ENCODE measurements around the gene ANKRD11. TPM values are rescaled to one million over a fixed set of nuclear protein-coding genes. Genes with fewer than 3 reads are reported as not detected.

ANKRD11 gene
- total and polyA plus RNA-seq, 2 donors (not counting 3 experiments of a cell fraction or from before 2014, with no cell fraction given), result 55.8 to 191 TPM

- H3K9me1 ChIP-seq (replicated peaks; ENCODE audit: control insufficient read depth, extremely low read depth, insufficient read depth, low read length), result no peaks in the 10 kb centered on the region
Observed at GRCh38 chr16:89409161-89409711, 81.1 kb downstream of the ANKRD11 start.

More at GRCh38 chr16:89409161-89409711, 81.1 kb downstream of the ANKRD11 start:
- Histone ChIP-seq H3K4me1 (ENCODE audit: control insufficient read depth, extremely low read depth, insufficient read depth, low read length) (peaks cover 52% of the 10 kb centered on the region), H3K27ac (ENCODE audit: insufficient read depth, low read depth, low read length) (peak overlapping the region; percentile 13), H3K4me3 (replicated peaks in 1 of 3; ENCODE audit: insufficient read depth in 1 of 3, low read depth in 1 of 3, low read length in 3 of 3) (no peak overlapping the region), H3K36me3 (ENCODE audit: control insufficient read depth in 2 of 2, extremely low read depth in 1 of 2, insufficient read depth in 2 of 2, low read length in 2 of 2) (no peaks in the 10 kb centered on the region), H3K4me2 (ENCODE audit: insufficient read depth, low read length) (no peak overlapping the region), H2AFZ (ENCODE audit: low read depth, low read length) (no peak overlapping the region), H3K27me3 (ENCODE audit: control insufficient read depth in 2 of 2, insufficient read depth in 2 of 2, low read length in 2 of 2) (no peaks in the 10 kb centered on the region), H3K9ac (replicated peaks; ENCODE audit: extremely low read depth, insufficient read depth, low read length) (no peak overlapping the region), H3K9me3 (replicated peaks; ENCODE audit: control insufficient read depth, insufficient read depth, low read length) (no peaks in the 10 kb centered on the region), H3K79me2 (ENCODE audit: control insufficient read depth, insufficient read depth, low read length) (peaks cover 97% of the 10 kb centered on the region), H4K20me1 (replicated peaks; ENCODE audit: control insufficient read depth, extremely low read depth, insufficient read depth, low read length) (peaks cover 8% of the 10 kb centered on the region)
- ChIA-PET POLR2A (no interaction called here), CTCF (interaction anchor here (1.0 to 2.3 kb wide), 4 partner anchors 14 to 80 kb away, joined by 3 to 12 read pairs (median 4); no protein-coding TSS in a partner anchor)
- FAIRE-seq (peak; percentile 59), DNase-seq (ENCODE audit: low read depth, low spot score) (peak; percentile 19)
- intact Hi-C loops (cut with micrococcal nuclease), result no loop called here
- dilution Hi-C loops (cut with MboI; ENCODE audit: extremely low pct_ligation_motif_present, low sequenced_read_pairs), result no loop called here
- no TSS peak for BruUV-seq (replicated peaks)
- TF ChIP-seq GATA2 (IDR thresholded peaks at IDR 0.05; ENCODE audit: insufficient read depth, insufficient read length, low read depth, low read length) (no peak), POLR2AphosphoS5 (IDR thresholded peaks at IDR 0.05; ENCODE audit: insufficient read depth, low read depth, low read length) (no peak), POLR2A (IDR thresholded peaks at IDR 0.05; ENCODE audit: low read depth, low read length) (no peak), MAX (IDR thresholded peaks at IDR 0.05; ENCODE audit: insufficient read depth, insufficient read length) (no peak), JUN (IDR thresholded peaks at IDR 0.05; ENCODE audit: borderline replicate concordance, insufficient read depth, insufficient read length, low read depth) (no peak), MYC (IDR thresholded peaks at IDR 0.05; ENCODE audit: low read depth, low read length) (no peak), FOS (IDR thresholded peaks at IDR 0.05; ENCODE audit: borderline replicate concordance, insufficient read depth, low read length) (no peak), EZH2 (IDR thresholded peaks at IDR 0.05; ENCODE audit: borderline replicate concordance, low read depth, low read length, severe bottlenecking) (no peak), CTCF (IDR thresholded peaks at IDR 0.05; ENCODE audit: extremely low read depth in 1 of 2, insufficient read depth in 1 of 2, low read depth in 1 of 2, low read length in 2 of 2) (no peak)
